Measurements from ENCODE around the gene NAB1.
"Not testable (repeated sequence)": the region's sequence is repeated elsewhere in the genome, so short reads cannot be mapped to it uniquely, and the experiment has no call there.

NAB1 gene

GRCh38 chr2:190674966-190675650 is 26.2 kb downstream of the NAB1 start:
- DNase-seq, result no peak

- no peak for DNase-seq
Observed at GRCh38 chr2:190677255-190677654, 28.4 kb downstream of the NAB1 start.

GRCh38 chr2:190678444-190679162 is 29.7 kb downstream of the NAB1 start:
- no peak for DNase-seq

DNA sequence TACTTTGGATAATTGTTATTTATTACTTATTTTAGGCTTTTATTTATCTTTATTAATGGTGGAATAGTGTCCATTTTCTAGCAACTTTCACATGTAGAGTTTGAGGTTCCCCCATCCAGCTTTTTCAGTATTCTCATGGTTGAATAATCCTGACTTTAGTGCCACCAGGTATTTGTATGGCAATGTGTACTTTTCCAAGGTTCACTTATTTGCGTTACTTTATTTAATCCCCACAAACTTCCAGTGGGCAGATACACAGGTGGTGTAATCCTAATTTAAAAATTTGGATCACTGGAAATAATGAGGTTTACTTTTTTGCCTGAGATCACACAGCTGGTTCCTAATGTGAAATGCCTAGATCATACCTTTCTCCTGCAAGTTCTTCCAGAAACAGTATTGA is 30.5 kb downstream of the NAB1 start:
- no peak for DNase-seq

DNA sequence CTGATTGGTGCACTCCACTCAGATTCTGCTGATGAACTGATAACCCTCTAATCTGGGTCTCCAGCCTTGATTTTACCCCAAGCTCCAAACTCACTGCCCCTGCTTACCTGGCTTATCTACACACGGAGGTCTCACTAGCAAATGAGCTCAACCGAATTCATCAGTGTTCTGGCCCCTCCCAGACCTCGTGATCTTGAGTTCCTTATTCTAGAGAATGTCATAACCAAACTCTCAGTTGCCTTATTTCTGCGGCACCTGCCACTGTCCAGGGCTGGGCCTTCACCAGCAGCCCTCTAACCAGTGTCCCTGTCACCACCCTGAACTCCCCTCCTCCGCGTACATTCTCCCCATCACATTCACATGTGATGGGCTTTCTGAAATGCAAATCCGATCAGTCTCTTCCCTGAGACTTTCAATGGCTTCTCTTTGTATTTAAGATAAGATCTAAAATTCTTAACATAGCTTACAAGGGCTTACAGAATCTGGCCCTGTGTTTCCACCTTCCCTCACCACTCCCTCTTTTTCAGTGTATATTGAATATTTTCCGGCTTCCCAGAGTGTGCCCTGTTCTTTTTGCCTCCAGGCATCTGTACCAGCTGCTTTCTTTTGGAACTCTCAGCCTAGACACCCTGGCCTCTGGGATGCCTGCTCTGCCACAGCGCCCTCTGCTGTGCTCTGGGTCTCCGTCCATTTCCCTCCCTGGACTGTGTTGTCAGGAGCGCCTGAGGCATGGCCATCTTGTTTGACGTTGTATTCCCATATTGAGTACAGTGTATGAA is 31.1 kb downstream of the NAB1 start:
- no peak for DNase-seq

DNA sequence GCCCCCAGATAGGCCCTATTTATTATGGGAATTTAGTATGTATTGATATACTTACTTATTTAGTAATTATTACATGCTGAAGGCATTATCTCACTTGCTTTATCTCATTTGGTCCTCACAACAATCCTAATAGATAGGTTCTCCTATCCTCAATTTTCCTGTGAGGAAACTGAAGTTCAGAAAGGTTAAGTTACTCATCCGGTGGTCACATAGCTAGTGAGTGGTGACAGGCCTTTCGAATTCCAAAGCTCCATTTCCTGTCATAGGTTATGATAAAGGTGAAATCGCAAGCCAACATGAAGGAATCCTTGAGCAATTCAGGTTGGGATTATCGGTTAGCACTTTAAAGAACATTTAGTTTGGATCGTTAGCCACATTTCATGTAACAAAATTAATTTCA is 33.3 kb downstream of the NAB1 start:
- DNase-seq, result no peak

DNA sequence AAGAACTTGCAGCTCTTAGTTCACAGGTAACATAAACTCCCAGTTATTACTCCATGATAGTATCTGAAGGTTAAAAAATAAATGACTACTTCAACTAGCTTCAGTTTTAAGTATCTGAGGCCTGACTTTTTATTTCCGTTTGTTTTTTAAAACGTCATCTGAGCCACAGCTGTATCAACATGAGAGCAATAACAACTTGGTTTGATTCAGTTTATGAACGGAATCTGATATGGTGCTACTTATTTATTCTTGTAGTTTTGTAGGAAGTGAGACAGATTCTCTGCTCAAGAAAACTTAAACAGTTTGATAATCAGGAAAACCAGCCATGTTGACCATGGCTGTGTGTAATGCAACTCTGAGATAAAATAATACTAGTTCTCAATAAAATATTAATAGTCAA is 34.9 kb downstream of the NAB1 start:
- DNase-seq, result no peak

- DNase-seq, result no peak
Observed at GRCh38 chr2:190684931-190685330, 36.0 kb downstream of the NAB1 start.

DNA sequence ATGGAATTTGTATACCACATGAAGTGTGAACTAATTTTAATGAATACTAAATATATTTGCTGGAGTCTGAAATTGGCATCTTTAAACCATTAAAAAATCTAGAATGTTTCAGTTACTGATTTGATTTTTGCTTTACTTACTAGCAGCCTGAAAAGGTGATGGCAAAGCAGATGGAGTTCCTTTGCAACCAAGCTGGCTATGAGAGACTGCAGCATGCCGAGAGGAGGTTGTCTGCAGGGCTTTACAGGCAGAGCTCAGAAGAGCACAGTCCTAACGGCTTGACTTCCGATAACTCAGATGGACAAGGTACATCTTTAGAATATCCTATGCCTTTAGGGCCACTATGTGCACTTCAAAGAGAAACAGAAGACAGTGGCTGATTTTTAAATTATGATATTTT is 36.5 kb downstream of the NAB1 start:
- no peak for DNase-seq

- no peak for DNase-seq
Observed at GRCh38 chr2:190693533-190694232, 44.8 kb downstream of the NAB1 start.

DNA sequence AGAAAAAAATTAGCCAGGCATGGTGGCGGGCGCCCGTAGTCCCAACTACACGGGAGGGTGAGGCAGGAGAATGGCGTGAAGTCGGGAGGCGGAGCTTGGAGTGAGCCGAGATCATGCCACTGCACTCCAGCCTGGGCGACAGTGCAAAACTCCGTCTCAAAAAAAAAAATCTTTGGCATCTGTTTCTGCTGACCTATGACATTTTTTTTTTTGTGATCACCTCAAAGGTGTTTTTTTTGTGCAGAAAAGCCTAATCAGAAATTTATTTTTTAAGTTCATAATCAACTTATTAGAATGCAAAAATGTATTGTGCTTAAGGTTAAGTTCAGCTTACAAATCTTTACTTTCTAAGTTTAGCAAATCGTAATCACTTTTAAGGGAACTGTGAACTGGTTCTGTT is 45.6 kb downstream of the NAB1 start:
- no peak for DNase-seq

- DNase-seq, result no peak
Observed at GRCh38 chr2:190695739-190696138, 46.9 kb downstream of the NAB1 start.

GRCh38 chr2:190696792-190697398 is 48.0 kb downstream of the NAB1 start:
- no peak for DNase-seq

DNA sequence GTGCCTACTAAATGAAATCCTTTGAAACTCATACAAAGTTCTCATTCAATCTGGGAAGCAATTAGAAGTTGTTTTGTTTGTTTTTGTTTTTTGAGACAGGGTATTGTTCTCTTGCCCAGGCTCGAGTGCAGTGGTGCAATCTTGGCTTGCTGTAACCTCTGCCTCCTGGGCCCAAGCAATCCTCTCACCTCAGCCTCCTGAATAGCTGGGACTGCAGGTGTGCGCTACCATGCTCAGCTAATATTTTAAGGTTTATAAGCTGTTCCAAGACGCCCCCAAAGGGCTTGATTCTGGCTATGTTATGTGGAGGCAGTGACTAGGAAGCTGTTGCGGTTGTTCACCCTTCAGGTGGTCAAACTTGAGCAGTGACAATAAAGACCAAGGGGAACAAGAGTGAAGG is 48.5 kb downstream of the NAB1 start:
- DNase-seq, result no peak

DNA sequence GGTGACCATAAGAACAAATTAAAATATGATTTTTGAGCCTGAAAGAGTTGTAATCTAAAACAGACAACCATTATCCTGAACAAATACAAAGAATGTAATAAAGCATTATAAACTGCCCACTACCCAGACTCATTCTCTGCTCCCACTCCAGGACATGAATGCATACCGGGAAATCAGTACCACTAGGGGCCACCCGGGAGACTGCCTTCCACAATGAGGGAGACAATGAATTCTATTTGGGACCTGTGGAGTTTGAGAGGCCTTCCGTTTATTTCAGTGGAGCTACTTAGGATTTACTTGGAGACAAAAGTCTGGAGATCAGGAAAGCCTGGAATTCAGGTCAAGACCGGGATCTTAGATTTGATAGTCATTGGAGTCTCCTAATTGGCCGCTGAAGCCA is 50.0 kb downstream of the NAB1 start:
- DNase-seq, result no peak

DNA sequence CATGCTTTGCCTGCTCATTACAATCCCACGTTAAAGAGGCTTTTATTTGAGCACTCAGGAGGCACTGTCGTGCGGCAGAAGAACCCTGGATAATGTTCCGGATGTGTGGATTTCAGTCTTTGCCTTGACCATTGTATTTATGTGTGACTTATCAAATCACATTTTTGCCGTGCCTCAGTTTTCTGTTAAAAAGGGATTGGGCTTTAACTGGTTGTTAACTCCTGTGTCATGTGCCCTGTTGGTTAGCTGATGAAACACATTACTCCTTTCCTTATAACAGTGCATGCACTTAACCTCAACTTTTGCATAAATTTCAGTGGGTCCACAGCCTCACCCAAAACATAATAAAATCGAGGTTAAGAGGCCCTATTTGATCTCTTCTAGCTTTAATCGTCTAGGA is 52.7 kb downstream of the NAB1 start:
- no peak for DNase-seq

GRCh38 chr2:190705280-190705679 is 56.4 kb downstream of the NAB1 start:
- no peak for DNase-seq

DNA sequence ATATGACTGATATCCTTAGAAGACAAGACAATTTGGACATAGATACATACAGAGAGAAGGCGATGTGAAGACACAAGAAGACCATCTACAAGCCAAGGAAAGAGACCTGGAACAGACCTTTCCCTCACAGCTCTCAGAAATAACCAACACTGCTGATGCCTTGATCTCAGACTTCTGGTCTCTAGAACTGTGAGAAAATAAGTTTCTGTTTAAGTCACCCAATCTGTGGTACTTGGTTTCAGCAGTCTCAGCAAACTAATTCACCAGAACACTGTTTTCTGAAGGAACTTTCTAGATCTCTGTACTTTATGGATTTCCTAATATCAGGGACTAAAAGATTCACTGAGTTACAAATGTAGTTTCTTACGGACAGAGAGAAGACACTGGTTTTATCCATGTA is 58.8 kb downstream of the NAB1 start:
- DNase-seq, result no peak

- not testable (repeated sequence) for DNase-seq
Observed at GRCh38 chr2:190708650-190709049, 59.8 kb downstream of the NAB1 start.

- no peak for DNase-seq
Observed at GRCh38 chr2:190711069-190711468, 62.2 kb downstream of the NAB1 start.

- DNase-seq, result no peak
Observed at GRCh38 chr2:190713471-190713870, 64.6 kb downstream of the NAB1 start.

DNA sequence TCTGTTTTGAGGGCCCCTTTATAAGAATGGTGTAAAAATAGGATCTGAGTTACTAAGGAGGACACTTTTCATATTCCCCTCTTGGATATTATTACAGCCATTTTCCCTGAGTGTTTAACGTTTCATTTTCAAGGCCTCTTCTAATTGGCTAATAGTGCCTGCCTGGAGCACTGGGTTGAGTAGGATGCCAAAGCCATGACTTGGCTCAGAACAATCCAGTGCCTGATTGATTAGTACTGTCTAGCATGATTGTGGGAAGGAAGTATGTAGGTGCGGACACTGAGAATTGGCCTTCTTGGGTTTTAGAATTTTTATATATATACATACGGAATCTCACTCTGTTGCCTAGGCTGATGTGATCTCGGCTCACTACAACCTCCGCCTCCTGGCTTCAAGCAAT is 66.1 kb downstream of the NAB1 start:
- no peak for DNase-seq

Data from COR-L47 (cell line).